Smooth muscle cell (in vitro differentiated cells): ENCODE measurements around the gene CCDC138. TPM values are rescaled to one million over a fixed set of nuclear protein-coding genes. Genes with fewer than 3 reads are reported as not detected.

ENCODE experiments used
- DNase-seq: peaks from one replicate; lab custom pipeline; 2025; ENCODE audit not compliant: unreplicated experiment; lab: John Stamatoyannopoulos, UW
- H2AFZ ChIP-seq: fragments of 200-600 bp; sonication (generic); 2 replicates; pipeline ENCODE4 v1.6.0; 2016; ENCODE audit warnings: antibody characterized with exemption, low read depth, mild to moderate bottlenecking
- H3F3A ChIP-seq: fragments of 200-600 bp; sonication (generic); 2 replicates; pipeline ENCODE4 v1.6.0; 2017; ENCODE audit warnings: antibody characterized with exemption, low read depth
- H3K27ac ChIP-seq: fragments of 200-600 bp; sonication (generic); 2 replicates; pipeline ENCODE4 v1.5.1; 2016; ENCODE audit warnings: low read depth, mild to moderate bottlenecking
- H3K27me3 ChIP-seq: fragments of 200-600 bp; sonication (generic); 2 replicates; pipeline ENCODE4 v1.6.1; 2016; ENCODE audit warnings: low read depth, mild to moderate bottlenecking
- H3K36me3 ChIP-seq: fragments of 200-600 bp; sonication (generic); 2 replicates; pipeline ENCODE4 v1.5.1; 2016; ENCODE audit warnings: low read depth
- H3K4me1 ChIP-seq: fragments of 200-600 bp; sonication (generic); 2 replicates; pipeline ENCODE4 v1.5.1; 2016; ENCODE audit warnings: low read depth
- H3K4me2 ChIP-seq: fragments of 200-600 bp; sonication (generic); 2 replicates; pipeline ENCODE4 v1.6.0; 2016; ENCODE audit warnings: mild to moderate bottlenecking
- H3K4me3 ChIP-seq: fragments of 200-600 bp; sonication (generic); 2 replicates; pipeline ENCODE4 v1.5.1; 2016; ENCODE audit warnings: mild to moderate bottlenecking
- H3K79me2 ChIP-seq: fragments of 200-600 bp; sonication (generic); 2 replicates; pipeline ENCODE4 v1.6.0; 2016; ENCODE audit warnings: low read depth, mild to moderate bottlenecking
- H3K9ac ChIP-seq: fragments of 200-600 bp; sonication (generic); 2 replicates; pipeline ENCODE4 v1.6.0; 2016; ENCODE audit warnings: low read depth
- H3K9me3 ChIP-seq: fragments of 200-600 bp; sonication (generic); replicated peaks from 2 replicates; pipeline ENCODE4 v1.5.1; 2016; ENCODE audit warnings: low read depth
- H4K20me1 ChIP-seq: fragments of 200-600 bp; sonication (generic); 2 replicates; pipeline ENCODE4 v1.6.0; 2016; ENCODE audit warnings: low read depth
- CTCF ChIP-seq: fragments of 200-600 bp; sonication (generic); IDR thresholded peaks from 2 replicates; pipeline ENCODE4 v1.5.1; 2017; ENCODE audit warnings: borderline replicate concordance, mild to moderate bottlenecking, antibody characterized with exemption; ENCODE audit not compliant: insufficient read depth, poor library complexity, severe bottlenecking
- WGBS: methylation state at CpG from one replicate; pipeline ENCODE4 v1.1.7; 2016; ENCODE audit warnings: low lambda C conversion rate; 5-methylcytosine and 5-hydroxymethylcytosine counted together
- polyA plus RNA-seq: library from polyadenylated mRNA; unstranded; fragments of >200 nt; fragmentation: Nextera tagmentation; extraction: Ambion mirVana; gene quantifications from 2 replicates; pipeline ENCODE4 v1.2.1, GENCODE V29; 2016
- total RNA-seq: library from RNA; depleted of rRNA; stranded (reverse); fragments of >200 nt; gene quantifications from 2 replicates; pipeline ENCODE4 v1.2.3, GENCODE V29; 2014

Gene CCDC138
- total and polyA plus RNA-seq, 2 experiments from 2014 or later = 2.7 to 5.9 TPM

GRCh38 chr2:108911807-108912628 lies 125.4 kb downstream of the CCDC138 start:
- no peak for DNase-seq
- H3K9ac ChIP-seq = no peak overlapping the region
- no peak overlapping the region for H3K4me2 ChIP-seq
- TF ChIP-seq CTCF = no peak
- no peaks in the 10 kb centered on the region for H3F3A ChIP-seq
- H3K36me3 ChIP-seq = no peaks in the 10 kb centered on the region
- no peak overlapping the region for H3K4me3 ChIP-seq
- no peaks in the 10 kb centered on the region for H4K20me1 ChIP-seq
- 82% methylated on average over 21 of the region's 21 CpGs for WGBS
- H3K27me3 ChIP-seq = no peaks in the 10 kb centered on the region
- H3K79me2 ChIP-seq = no peaks in the 10 kb centered on the region
- no peaks in the 10 kb centered on the region for H3K9me3 ChIP-seq
- no peaks in the 10 kb centered on the region for H3K4me1 ChIP-seq
- H3K27ac ChIP-seq = no peak overlapping the region
- H2AFZ ChIP-seq = no peak overlapping the region

GRCh38 chr2:108912629-108912902 lies 126.0 kb downstream of the CCDC138 start:
- no peak overlapping the region for H2AFZ ChIP-seq
- H3K4me2 ChIP-seq = no peak overlapping the region
- H3K9me3 ChIP-seq = no peaks in the 10 kb centered on the region
- H3K27me3 ChIP-seq = no peaks in the 10 kb centered on the region
- no peak overlapping the region for H3K9ac ChIP-seq
- H3K4me3 ChIP-seq = no peak overlapping the region
- no peaks in the 10 kb centered on the region for H3K36me3 ChIP-seq
- H4K20me1 ChIP-seq = no peaks in the 10 kb centered on the region
- 87% methylated on average over 5 of the region's 5 CpGs for WGBS
- no peaks in the 10 kb centered on the region for H3K79me2 ChIP-seq
- peaks cover under 1% of the 10 kb centered on the region for H3K4me1 ChIP-seq
- H3K27ac ChIP-seq = no peak overlapping the region
- no peak for DNase-seq
- no peaks in the 10 kb centered on the region for H3F3A ChIP-seq
- TF ChIP-seq CTCF = no peak

GRCh38 chr2:108916122-108916795 lies 129.7 kb downstream of the CCDC138 start:
- Histone ChIP-seq H3K9me3 (no peaks in the 10 kb centered on the region), H4K20me1 (no peaks in the 10 kb centered on the region), H2AFZ (no peak overlapping the region), H3K27me3 (no peaks in the 10 kb centered on the region), H3K36me3 (no peaks in the 10 kb centered on the region), H3K4me2 (no peak overlapping the region), H3K79me2 (no peaks in the 10 kb centered on the region), H3K4me1 (peaks cover 5% of the 10 kb centered on the region), H3K4me3 (no peak overlapping the region), H3K9ac (no peak overlapping the region), H3F3A (no peaks in the 10 kb centered on the region), H3K27ac (no peak overlapping the region)
- 78% methylated on average over 10 of the region's 15 CpGs for WGBS
- TF ChIP-seq CTCF = no peak
- DNase-seq = no peak
